DMS 273 (cell line): ENCODE results near the gene ENO3.

Experiments
- DNase-seq: peaks from one replicate; lab custom pipeline; 2025; ENCODE audit not compliant: unreplicated experiment; lab: John Stamatoyannopoulos, UW

The ENO3 gene

DNA sequence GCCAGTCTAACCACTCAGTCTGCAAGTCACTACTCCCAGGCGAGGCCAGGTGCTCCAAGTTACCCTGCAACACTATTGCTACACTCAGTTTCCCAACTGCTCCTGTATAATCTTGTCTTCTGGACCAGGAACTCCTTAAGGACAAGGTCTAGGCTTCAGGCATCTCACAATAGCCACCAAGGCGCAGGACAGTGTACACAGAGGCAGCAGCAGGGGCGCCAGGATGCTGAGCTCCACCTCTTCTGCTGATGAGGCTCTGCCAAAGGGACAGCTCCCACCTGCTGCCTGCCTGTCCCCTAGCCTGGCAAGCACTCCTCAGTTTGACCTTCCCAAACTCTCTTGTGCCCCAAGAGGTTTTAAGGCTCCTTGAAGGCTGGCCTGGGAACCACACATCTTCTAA is 14.5 kb upstream of the ENO3 start:
- no peak for DNase-seq

- DNase-seq: no peak
Observed at GRCh38 chr17:4937553-4937952, 13.4 kb upstream of the ENO3 start.

GRCh38 chr17:4938069-4938491 is 12.8 kb upstream of the ENO3 start:
- no peak for DNase-seq

DNA sequence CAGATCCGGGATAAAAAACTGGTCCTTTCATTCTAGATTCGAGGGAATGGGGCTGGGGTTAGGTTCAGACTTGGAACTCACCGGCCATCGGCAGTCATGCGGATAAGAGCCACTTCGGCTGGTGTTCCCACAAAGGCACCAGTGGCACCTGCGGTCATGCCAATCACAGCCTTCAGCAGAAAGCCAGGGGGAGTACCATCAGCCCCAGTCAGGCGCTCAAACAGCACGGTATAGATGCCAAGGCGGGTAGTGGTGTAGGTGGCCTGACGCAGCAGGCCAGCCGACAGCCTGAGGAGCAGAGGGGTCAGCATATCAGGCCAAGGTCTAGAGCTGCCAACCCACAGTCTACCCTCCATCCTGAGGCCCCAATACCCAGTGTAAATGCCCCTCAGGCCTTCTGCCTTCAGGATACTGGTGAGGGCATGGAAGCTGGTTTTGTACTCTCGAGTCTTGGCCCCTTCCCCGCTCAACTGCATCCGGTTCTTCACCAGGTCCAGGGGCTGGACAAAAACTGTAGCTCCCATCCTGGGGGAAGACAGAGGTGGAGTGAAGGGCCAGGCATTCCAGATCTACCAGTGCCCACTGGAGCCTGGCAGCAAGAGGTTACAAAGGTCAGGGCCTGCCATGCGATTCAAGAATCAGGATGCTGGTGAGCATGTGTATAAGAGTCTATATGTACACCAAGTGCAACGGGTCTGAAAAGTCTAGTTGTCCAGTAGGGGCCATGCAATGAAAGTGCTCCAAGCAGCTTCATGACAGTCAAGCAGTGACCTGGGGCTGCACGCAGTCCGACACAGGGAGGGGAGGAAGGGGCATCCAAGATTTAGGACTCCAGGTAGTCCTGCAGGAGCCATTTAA is 12.0 kb upstream of the ENO3 start:
- DNase-seq: peak; percentile 44

DNA sequence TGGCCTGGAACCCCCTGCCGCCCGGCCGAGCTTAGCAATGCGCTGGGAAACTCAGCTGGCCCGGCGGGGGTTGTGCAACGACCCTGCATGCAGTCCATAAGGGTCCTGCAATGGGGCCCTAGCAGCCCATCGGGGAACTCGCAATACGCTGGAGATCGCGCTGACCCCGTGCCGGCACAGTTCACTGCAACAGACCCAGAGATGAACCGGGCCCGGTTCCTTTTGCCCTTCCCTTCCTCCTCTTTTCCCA is 11.4 kb upstream of the ENO3 start:
- no peak for DNase-seq

DNA sequence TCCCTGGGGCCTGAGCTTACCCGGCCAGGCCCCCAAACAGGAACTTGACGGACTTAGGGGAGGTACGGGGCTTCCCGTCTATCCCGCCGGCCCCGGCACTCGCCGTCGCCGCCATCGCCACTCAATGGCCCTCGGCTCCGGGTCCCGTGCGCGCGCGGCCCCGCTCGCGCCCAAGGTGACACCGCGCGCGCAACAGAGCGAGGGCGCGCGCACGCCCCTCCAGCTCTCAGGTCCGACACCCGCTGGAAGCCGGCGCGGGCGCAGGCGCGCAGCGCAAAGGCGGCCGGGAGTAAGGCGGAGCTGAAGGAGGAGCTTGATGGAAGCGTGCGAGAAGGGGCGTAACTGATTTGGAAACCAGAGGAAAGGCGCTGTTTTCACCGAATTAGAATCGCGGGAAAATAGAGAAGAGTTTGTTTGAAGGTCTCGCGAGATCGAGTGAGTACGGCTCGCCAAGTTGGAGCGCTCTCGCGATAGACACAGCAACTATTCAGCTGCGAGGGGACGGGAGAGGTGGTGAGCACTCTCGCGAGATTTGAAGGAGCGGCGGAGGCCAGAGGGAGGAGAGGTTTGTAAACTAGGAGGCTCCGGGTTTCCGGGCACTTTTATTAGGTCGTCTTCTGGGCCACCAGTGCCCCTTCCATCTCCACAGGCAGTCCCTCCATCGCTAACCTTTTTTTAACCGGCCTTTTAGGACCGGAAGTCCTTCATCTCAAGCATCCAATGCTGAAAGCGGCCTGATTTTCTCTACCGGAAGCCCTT is 10.9 kb upstream of the ENO3 start, which contains the start of the genes RNF167 and SLC25A11:
TSS of gene RNF167 (plus strand) at position 473 of the 759 bp plus-strand sequence. CDS start 642 bp downstream, outside the sequence.
TSS of gene SLC25A11 (minus strand) at position 251 of the 759 bp plus-strand sequence. CDS start at position 115, 136 bp downstream.
- peak; percentile 99 for DNase-seq

- DNase-seq: peak; percentile 57
Observed at GRCh38 chr17:4940555-4941318, 10.2 kb upstream of the ENO3 start.

GRCh38 chr17:4941319-4941610 is 9.7 kb upstream of the ENO3 start:
- no peak for DNase-seq

DNA sequence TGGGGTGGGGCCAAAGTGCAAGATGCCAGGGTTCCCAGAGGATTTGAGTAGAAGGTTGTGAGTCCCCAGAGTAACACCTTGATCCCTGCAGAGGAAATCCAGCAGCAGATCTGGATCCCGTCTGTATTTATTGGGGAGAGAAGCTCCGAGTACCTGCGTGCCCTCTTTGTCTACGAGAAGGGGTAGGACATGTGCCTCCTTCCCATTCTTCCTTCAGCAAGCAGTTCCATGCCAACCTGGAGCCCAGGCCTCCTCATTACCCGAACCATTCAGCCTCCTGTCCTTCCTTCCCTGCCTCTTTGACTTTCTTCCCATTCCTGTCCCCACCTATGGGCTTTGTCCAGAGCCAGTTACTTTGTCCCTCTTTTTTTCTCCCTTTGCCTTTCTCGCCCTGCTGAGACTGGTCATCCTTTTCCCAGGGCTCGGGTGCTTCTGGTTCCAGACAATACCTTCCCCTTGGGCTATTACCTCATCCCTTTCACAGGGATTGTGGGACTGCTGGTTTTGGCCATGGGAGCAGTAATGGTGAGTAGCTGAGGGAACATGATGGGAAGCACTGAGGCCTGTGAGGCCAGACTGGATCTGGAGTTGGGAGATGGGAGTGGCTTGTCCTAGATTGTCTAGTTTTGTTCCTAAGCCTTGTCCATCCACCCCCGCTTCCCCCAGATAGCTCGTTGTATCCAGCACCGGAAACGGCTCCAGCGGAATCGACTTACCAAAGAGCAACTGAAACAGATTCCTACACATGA is 8.0 kb upstream of the ENO3 start:
- DNase-seq: no peak

DNA sequence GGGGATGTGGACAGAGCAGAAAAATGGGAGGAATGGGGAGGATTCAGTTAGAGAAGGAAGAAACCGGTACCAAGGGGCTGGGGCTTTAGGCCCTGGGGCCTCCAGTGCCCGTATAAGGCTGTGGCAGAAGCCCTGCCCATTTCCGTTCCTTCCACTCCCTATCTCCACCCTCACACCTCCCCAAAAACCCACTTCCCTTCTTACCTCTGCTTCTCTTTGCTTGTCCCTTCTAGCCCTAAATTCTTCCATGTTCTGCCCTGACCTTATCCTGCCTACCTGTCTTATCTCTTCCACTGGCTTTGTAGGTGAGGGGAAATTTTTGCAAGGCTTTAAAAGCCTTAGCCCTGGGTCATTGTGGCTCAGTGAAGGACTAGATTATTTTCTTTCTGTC is 6.8 kb upstream of the ENO3 start:
- peak; percentile 32 for DNase-seq

- no peak for DNase-seq
Observed at GRCh38 chr17:4944554-4945175, 6.3 kb upstream of the ENO3 start.

GRCh38 chr17:4945176-4945943 is 5.6 kb upstream of the ENO3 start:
- peak; percentile 80 for DNase-seq

DNA sequence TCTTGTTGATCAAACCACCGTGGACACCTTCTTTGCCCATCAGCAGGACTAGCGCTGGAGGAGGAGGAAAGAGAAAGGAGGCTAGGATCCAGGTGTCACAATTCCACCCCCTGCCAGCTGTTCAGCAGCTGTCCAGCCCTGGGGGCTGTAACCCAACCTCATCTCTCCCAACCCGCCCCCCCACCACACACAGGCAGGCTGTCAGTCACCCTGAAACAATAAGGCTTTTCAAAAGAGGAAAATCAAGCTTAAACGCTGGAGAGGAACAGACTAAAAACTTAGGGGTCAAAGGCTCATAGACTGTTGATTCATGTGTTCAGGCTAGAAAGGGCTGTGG is 5.0 kb upstream of the ENO3 start:
- DNase-seq: peak; percentile 61

DNA sequence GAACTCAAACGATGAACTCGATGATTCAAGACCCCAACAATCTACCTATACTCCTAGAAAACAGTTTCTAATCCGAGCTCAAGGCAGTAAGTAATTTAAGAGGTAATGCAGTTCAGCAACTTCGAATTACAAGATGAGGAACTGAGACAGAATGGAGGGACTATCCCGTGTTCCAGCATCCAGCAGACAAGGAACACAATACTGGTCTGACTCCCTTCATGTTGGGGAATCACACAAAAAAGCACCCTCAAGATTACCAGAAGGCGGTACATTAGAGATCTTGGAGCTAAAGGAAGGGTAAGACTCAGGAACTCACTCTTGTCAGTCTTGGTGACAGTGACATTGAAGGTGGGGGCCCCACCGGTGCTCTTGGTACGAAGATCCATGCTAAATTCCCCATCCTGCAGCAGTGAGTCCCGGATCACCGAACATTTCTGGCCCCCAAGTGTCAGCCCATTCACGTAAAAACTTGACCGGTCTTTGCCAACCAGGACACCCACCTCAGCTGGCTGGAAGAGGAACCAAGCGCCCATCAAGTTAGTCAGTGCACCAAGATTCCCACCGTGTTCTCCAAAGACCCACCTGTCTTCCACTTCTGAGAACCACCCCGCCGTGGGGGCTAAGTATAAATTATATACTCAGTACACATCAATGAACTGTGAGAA is 4.5 kb upstream of the ENO3 start:
- no peak for DNase-seq

DNA sequence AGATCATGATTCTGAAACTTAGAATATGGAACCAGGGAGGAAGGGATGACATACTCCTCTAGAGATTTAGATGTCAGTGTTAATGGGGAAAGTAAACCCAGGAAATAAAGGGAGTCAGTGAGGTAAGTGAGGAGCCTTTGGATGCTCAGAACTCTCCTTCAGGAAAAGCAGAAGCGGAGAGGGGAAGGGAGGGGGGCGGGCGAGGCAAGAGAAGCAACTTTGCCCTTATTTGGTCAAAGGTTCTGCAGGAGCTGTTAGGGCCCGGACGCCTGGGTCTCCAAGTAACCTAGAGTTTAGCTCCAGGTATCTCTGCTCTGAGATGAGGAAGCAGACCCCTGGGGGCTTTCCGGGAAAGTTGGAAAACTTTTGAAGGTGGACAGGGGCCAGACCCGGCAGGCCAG is 3.9 kb upstream of the ENO3 start:
- DNase-seq: peak; percentile 33

DNA sequence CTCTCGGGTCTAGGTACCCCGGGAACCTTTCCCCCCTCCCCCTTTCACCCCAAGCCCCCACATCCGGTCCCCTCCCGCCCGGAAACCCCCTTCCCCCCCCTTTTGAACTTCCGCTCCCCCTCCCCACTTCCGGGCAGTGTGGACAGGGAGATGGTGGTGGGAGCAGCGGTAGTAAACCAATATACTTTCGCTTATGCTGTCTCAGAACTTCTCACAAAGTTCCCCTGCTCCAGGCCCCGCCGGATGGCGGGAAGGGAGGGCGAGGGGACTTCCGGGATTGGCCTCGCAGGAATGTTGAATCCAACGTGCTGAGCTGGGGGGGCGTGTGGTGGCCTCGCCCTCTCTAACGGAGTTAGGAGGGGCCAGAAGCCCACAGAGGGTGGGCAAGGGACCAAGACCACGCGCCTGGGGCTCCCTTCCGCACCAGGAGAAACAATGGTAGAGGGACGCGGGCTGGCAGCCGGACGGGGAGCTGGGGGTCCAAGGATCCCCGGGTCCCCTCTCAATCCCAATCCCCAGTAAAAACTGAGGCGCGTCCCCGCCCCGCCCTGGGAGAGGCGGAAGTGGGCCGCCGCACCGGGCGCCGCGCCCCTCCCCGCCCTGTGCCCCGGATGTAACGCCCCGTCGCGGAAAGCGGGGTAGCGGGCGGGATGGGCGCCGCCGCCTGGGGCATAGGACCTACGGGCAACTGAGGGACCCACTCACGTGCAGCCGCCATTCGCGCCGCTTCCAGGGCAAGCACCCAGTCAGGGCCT is 3.3 kb upstream of the ENO3 start:
- peak; percentile 67 for DNase-seq

GRCh38 chr17:4948166-4948930 is 2.6 kb upstream of the ENO3 start, which contains the start of gene PFN1:
Gene PFN1, minus strand, starts transcription at chr17:4948530. Its CDS starts 136 bp downstream, at chr17:4948394.
- DNase-seq: peak; percentile 87

DNA sequence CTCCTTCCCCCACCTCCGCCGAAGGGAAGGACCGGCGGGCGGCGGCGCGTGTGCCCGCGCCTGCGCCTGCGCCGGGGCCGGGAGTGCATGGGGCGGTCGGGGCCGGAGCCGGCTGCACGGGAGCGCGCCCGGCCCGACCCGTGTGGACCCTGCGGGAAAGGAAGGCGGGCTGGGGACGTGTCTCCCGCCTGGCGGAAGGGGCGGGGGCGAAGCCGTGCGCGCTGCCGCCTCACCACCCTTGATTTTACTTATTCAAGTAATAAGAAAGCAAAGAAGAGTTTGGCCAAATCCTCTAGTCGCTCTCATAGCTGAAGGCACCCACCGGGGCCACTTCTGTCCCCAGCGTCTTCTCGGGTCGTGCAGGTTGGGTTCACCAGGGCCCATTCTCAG is 2.0 kb upstream of the ENO3 start:
- peak; percentile 94 for DNase-seq
